Dermis blood vessel endothelial cell (primary cell): ENCODE data around the gene ALDOA. TPM values are rescaled to one million over a fixed set of nuclear protein-coding genes. Genes with fewer than 3 reads are reported as not detected.
A peak's percentile ranks its signal among the peaks of the same experiment; 100 is the strongest.
"Not testable (repeated sequence)": the region's sequence is repeated elsewhere in the genome, so short reads cannot be mapped to it uniquely, and the experiment has no call there.

Experiments used
- DNase-seq: peaks from one replicate; pipeline ENCODE4 v3.0.0; 2010
- total RNA-seq: library from RNA; depleted of rRNA; stranded (reverse); fragments of >200 nt; gene quantifications from 2 replicates; pipeline ENCODE4 v1.2.3, GENCODE V29; 2014

ALDOA gene
- total RNA-seq, 1 donor from 2014 or later: 286 TPM

DNA sequence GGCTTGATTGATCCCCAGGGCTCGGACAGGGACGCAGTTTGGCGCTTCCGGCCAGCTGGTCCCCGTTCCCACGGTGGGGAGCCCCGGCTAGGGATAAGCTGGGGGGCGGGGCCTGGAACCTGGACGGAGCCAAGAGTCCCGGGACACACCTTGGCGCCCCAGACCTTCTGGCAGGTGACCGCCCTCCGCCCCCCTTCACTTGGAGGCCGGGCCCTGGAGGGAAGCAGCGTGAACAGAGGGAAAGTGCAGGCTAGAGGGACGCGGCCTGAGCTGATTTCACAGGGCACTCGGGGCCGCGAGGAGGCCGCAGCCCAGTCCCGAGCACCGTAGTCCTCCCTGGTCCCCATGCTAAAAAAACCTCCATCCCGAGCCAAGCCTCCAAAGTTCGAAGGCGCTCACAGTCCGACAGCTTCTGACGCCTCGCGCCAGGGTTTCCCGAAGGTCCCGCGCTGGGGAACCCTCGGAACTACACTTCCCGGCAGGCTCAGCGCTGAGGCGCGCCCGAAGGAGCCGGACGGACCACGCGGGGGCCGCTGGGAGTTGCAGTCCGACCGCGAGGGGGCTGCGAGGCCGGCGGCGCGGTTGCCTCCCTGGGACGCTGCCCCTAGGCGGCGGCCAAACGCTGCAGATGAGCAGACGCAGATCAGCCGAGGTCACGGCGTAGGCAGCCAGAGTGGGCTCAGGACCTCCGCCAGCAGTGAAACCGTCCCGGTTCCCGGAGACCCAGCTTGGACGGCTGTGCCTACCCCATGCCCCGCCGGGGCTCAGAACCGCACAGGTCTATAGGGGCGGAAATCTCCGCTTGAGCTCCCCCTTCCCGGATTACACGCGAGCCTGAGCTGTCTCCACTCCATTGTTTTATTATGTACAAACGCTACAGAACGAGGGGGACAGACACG is 26.2 kb downstream of the ALDOA start, which contains the start of gene TBX6:
TBX6 (minus strand) TSS at position 451 of the 899 bp plus-strand sequence. CDS start 731 bp downstream, outside the sequence.
- peak; percentile 96 for DNase-seq

DNA sequence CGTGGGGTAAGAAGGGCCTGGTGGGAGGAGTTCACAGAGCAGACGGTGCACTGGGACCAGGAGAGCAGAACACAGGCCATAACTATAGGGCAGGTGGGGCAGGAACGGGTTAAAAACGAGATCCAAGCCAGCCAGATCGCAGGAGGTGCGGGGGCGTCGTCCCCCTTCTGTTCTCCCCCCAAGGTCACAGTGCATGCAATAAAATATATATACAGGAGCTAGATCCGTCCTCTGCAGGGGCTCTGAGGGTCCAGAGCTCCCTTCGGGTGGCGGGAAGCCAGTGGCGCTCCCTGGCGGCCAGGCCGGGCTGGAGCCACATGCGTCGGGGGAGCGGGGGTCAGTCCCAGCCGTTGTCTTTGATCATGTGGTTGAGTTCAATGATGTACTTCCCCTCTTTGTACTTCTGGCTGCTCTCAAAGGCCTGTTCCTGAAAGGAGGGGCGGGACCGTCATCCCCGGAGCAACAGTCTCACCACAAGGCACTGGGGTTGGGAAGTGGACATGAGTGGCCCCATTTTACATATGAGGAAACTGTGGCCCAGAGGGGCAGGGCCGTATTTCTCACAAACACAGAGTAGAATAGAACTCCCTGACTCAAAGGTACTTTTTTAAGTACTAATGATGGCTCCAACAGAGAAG is 26.9 kb downstream of the ALDOA start:
- DNase-seq: peak; percentile 98

DNA sequence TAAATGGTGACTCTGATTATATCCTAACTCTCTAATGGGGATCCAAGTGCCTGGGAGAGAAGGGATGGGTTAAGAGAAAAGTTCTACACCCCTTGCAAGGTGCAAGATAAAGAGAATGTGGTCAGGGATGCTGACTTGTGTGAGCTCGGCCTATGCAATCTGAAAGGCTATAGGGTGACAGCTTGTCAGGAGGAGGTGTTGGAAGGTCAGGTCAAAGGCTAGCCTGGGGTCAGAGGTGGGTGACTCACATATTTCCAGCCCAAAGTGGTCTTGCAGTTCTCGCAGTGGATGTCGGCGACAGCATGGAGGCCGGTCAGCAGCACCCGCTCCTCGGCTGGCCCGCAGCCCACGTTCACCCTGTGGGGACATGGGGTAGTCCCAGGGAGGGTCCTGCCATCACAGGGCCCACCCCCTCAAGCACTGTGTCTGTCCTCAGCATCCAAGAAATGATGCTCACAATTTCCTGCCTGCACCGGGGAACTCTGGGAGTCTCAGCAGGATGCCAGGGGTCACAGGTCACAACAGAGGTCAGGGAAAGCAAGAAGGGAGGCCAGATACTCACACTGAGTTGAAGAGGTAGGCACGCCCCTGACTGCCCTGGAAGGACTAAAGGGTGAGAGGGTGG is 29.1 kb downstream of the ALDOA start:
- no peak for DNase-seq

DNA sequence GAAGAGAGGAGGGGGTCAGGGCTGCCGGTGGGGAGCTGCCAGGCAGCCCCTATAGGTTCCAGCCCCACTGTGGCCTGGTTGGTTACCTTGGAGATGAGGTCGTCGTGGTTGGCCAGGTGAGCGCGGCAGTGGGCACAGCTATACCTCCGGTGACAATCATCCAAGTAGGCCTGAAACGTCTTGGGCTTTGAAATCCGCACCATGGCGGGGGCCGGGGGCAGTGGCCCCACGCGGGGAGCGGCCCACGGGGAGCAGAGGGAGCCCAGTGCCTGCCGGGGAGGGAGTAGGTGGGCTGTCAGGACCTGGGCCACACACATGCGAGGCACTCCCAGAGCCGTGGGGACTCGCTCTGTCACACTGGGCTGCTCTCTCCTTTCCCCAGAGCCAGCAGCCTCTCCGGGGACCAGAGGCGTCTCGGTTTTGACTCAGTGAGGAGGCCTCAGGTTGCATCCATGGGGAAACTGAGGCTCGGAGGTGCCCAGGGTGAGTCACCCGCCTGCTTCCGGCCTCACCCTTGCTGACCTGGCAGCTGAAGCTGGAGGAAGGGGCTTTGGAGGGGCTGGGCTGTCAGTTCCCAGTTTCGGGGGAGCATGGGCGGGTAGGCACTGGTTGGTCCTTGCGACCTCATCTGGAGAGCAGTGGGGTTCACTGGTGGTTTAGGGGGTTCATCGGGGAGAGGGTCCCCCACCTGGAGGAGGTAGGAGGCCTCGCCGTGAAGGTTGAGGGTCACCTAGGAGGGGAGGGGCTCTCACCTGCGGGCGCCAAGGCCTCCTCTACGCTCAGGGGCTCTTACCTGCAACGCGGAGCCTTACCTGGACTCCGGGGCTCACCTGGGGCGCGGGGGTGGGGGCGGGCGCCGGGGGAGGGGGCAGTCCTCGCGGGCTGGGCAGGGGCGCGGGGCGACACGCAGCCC is 29.9 kb downstream of the ALDOA start:
- peak; percentile 28 for DNase-seq

DNA sequence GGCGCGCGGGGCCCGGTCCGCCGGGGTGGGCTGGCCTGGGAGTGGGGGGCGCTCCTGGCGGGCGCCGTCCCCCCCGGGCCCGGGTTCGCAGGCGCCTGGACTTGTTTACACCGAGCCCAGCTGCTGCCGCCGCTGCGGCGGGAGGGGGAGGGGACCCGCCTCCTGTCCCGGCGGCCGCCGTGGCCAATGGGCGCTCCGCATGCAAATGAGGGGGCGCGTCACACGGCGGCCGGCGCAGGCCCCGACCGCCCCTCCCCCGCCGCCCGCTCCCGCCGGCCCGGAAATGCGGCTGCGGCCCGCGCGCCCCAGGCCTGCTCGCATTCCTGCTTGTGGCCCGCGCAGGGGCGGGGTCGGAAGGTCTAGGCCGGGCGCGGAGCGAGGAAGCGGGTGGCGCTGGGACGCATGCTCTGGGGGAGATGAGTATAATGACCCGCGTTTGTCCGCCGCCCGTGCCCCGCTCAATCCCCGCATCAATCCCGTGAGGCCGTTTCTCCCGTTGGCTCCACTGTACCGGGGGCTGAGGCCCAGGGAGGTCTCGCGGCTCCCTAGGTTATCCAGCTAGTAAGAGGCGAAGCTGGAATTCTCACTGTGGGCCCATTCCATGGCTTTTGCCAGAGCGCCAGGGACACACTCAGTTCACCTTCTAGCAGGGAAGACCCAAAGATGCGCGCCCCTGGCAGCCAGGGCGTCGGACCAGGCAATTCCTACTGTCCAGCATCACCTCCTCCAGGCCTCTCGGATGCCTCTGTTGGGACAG is 30.7 kb downstream of the ALDOA start, which contains the start of gene YPEL3:
YPEL3 (minus strand) TSS at position 109 of the 757 bp plus-strand sequence. CDS start 731 bp downstream, outside the sequence.
- DNase-seq: peak; percentile 93

DNA sequence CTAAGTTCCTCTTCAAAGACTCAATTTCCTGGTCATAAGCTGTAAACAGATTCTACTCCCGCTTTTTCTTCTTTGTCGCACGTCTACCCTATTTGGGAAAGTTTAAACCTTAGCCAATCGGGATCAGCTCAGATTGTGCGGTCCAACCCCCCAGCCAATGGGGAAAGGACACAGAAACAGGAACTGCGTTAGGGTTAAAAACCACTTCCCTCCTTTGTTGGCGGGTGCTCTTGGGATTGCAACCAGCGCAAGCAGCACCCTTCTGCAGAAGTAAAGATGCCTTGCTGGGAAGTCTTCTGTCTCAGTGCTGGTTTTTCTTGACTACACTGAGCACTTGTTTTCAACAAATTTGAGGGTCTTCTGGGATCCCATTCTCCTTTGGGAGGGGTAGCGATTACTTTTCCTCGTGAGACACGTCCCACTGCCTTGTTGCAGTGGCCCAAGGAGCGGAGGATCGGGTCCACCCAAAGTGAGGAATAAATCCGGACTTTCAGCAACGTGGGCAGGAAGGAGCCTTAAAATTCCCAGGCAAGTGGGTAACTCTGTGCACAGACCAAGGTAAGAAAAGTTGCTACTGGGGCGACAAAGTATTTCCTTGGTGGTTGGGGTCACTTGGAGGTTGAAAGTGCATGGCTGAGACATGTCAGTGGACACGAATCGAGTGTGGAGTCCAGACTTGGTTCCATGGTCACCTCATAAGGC is 31.5 kb downstream of the ALDOA start:
- DNase-seq: peak; percentile 15

DNA sequence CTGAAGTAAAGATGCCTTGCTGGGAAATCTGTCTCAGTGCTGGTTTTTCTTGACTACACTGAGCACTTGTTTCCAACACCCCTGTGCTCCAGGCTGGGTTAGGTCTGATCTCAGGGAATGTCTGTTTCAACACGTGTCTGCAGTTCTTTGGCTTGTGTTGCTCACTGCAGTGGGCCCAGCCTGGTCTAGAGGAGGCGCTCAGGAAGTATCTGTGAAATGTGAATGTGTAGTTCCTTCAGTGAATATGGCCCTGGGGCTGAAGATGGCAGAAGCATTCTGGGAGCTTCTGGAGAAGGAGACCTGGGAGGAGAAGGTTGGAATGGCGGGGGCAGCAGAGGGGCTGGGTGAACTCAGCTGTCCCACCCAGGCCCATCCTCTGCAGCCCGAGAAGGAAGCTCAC is 38.5 kb downstream of the ALDOA start:
- DNase-seq: no peak

GRCh38 chr16:30104492-30104891 is 38.9 kb downstream of the ALDOA start:
- DNase-seq: no peak

- no peak for DNase-seq
These were observed 42.7 kb downstream of the ALDOA start for GRCh38 chr16:30108059-30108850.

GRCh38 chr16:30110661-30111060 is 45.1 kb downstream of the ALDOA start:
- DNase-seq: no peak

DNA sequence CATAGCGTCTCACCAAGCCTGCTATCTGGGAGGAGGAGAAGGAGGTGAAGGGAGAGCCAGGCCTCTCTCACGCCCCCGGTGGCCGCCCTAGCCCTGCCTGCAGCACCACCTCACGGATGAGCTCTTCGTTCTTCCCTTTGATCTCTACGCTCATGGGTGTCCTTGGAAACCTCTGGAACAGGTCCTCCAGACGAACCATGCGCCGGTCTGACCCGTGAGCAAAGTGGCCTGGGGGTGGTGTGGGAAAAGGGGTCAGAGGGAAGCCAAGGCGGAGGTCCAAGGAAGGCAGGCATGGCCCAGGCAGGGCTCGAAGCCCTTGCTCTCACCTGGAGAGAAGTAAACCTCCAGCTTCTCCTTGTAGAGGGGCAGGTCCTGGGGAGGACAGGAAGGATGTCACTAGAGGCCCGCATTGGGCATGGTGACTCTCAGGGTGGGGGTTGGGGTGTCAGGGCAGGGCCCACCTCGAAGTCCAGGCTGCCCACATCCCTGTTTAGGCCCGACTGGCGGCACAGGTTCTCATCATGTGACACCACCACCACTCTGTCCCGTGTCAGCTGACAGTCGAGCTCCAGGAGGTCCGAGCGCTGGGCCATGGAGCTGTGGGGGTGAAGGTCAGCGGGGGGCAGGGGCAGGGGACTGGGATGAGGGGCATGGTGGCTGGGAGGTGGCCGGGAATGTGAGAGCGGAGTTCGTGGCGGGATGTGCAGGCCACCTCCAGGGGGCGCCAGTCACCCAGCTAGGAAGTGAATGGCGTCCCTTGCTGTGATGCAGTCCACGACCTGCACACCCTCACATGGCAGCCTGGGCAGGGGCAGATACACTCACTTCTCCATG is 46.9 kb downstream of the ALDOA start:
- peak; percentile 79 for DNase-seq

GRCh38 chr16:30113031-30113710 is 47.6 kb downstream of the ALDOA start, which contains the start of gene GDPD3:
GDPD3 (minus strand) TSS chr16:30113537; CDS start chr16:30113478, 59 bp downstream.
- no peak for DNase-seq

DNA sequence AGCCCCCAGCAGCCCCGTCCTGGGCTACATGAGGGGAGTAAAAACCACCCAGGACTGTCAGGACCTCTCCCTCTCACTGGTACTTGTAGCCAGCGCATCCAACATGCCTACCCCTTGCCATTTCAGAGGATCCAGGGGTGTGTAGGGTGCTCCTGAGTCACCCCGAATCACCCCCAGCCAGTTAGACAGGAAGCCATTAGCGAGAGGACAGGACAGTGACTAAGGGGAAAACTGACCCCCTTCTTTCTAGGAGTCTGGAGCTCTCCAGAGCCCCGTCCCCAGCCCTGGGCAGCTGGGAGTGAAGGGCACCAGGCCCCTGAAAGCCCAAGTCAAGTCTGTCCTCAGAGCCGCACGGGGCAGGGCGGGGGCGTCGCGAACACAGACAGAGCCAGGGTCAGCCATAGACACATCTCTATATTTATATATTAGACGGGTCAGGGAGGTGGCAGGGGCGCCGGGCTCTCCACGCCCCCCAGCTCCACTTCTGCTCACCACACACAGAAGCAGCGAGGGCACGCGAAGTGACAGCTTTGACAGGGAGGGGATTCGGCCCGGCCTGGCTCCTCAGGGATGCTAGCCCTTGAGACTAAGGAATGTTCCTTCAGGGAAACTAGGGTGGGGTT is 48.3 kb downstream of the ALDOA start:
- DNase-seq: no peak

GRCh38 chr16:30114411-30114810 is 48.9 kb downstream of the ALDOA start:
- DNase-seq: no peak

- not testable (repeated sequence) for DNase-seq
These were observed 49.3 kb downstream of the ALDOA start for GRCh38 chr16:30114833-30115232.

DNA sequence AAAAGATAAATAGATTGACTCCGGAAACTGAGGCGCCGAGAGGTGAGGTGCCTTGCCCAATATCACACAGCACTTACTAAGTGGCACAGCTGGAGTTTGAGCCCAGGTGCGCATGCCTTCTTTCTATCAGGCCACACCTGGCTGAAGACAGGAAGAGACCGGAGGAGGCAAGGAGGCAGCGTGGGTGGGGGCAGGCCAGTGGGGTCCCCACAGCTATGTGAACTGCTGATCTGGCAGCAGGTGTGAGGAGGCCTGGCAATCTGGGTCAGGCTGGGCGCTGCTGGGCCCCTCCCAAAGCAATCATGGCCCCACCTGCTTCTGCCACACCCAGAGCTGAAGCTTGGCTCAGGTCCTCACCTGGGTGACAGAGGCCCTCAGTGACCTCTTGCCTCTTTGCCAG is 49.7 kb downstream of the ALDOA start:
- no peak for DNase-seq
